CD14-positive monocyte (primary cell): ENCODE data around the gene TMEM40. TPM values are rescaled to one million over a fixed set of nuclear protein-coding genes. Genes with fewer than 3 reads are reported as not detected.

Experiments used
- DNase-seq, 3 donors: peaks; one replicate each; pipeline ENCODE4 v3.0.0-alpha.2; 2011 to 2022
- H2AFZ ChIP-seq: 2 replicates; pipeline ENCODE4 v1.6.0; 2012; ENCODE audit warnings: mild to moderate bottlenecking, low read depth, low read length, inconsistent platforms; ENCODE audit not compliant: insufficient read depth, poor library complexity, severe bottlenecking
- H3K27ac ChIP-seq, 2 donors: 1 replicate in 1 of 2; 2 replicates in 1 of 2; pipeline ENCODE4 v1.5.1; 2012 to 2013; ENCODE audit warnings: low read length in 2 of 2, control low read depth in 1 of 2, inconsistent platforms in 1 of 2, low read depth in 1 of 2, mild to moderate bottlenecking in 1 of 2
- H3K27me3 ChIP-seq, 2 donors: one replicate each; pipeline versions ENCODE4 v1.6.0 to v1.6.1; 2011 to 2013; ENCODE audit warnings: low read length in 2 of 2; ENCODE audit not compliant: control insufficient read depth in 2 of 2, insufficient read depth in 2 of 2
- H3K36me3 ChIP-seq, 2 donors: replicated peaks in 1 of 2; 1 replicate in 1 of 2; 2 replicates in 1 of 2; pipeline versions ENCODE4 v1.5.1 to v1.6.1; 2012 to 2013; ENCODE audit warnings: low read length in 2 of 2, control low read depth in 1 of 2, inconsistent platforms in 1 of 2, mild to moderate bottlenecking in 1 of 2; ENCODE audit not compliant: insufficient read depth in 2 of 2, control insufficient read depth in 1 of 2
- H3K4me1 ChIP-seq, 2 donors: 1 replicate in 1 of 2; 2 replicates in 1 of 2; pipeline versions ENCODE4 v1.5.1 to v1.6.1; 2012 to 2013; ENCODE audit warnings: low read length in 2 of 2, control low read depth in 1 of 2, inconsistent platforms in 1 of 2, mild to moderate bottlenecking in 1 of 2, moderate library complexity in 1 of 2; ENCODE audit not compliant: insufficient read depth in 2 of 2, control insufficient read depth in 1 of 2
- H3K4me2 ChIP-seq: replicated peaks from 2 replicates; pipeline ENCODE3; 2012; ENCODE audit warnings: low read length, moderate library complexity, mild to moderate bottlenecking; ENCODE audit not compliant: poor library complexity, severe bottlenecking; ENCODE audit errors: extremely low read depth
- H3K4me3 ChIP-seq, 3 experiments: fragments of 200-600 bp in 1 of 3; sonication (generic) in 1 of 3; replicated peaks in 1 of 3; 1 replicate in 2 of 3; 2 replicates in 1 of 3; pipeline ENCODE4 v1.5.1; 2011 to 2013; ENCODE audit warnings: low read length in 3 of 3, mild to moderate bottlenecking in 3 of 3, control low read depth in 2 of 3, low read depth in 2 of 3, inconsistent platforms in 1 of 3, moderate library complexity in 1 of 3
- H3K79me2 ChIP-seq: 2 replicates; pipeline ENCODE4 v1.6.0; 2012; ENCODE audit warnings: mild to moderate bottlenecking, control low read depth, inconsistent platforms, low read length, moderate library complexity; ENCODE audit not compliant: insufficient read depth
- H3K9ac ChIP-seq: 2 replicates; pipeline ENCODE4 v1.6.0; 2017; ENCODE audit warnings: low read length, mild to moderate bottlenecking; ENCODE audit not compliant: insufficient read depth, poor library complexity, severe bottlenecking
- H3K9me3 ChIP-seq, 2 donors: replicated peaks in 1 of 2; 1 replicate in 1 of 2; 2 replicates in 1 of 2; pipeline versions ENCODE4 v1.5.1 to v1.6.1; 2012 to 2013; ENCODE audit warnings: low read length in 2 of 2, control low read depth in 1 of 2; ENCODE audit not compliant: control insufficient read depth in 1 of 2, insufficient read depth in 1 of 2
- H4K20me1 ChIP-seq: 2 replicates; pipeline ENCODE4 v1.6.0; 2012; ENCODE audit warnings: mild to moderate bottlenecking, low read length, control low read depth, moderate library complexity; ENCODE audit not compliant: insufficient read depth
- H3K27ac Mint-ChIP-seq, 7 donors: one replicate each; pipeline ENCODE4 v1.8.0; 2020; ENCODE audit warnings: mild to moderate bottlenecking in 7 of 7, mixed read lengths in 7 of 7, moderate library complexity in 6 of 7, inconsistent platforms in 2 of 7
- H3K27me3 Mint-ChIP-seq, 3 donors: one replicate each; pipeline ENCODE4 v1.8.0; 2021 to 2022; ENCODE audit warnings: low read depth in 3 of 3, mild to moderate bottlenecking in 3 of 3, mixed read lengths in 3 of 3, moderate library complexity in 3 of 3, inconsistent platforms in 1 of 3
- H3K36me3 Mint-ChIP-seq, 2 donors: one replicate each; pipeline ENCODE4 v1.8.0; 2020; ENCODE audit warnings: mixed read lengths in 2 of 2, inconsistent platforms in 1 of 2, mild to moderate bottlenecking in 1 of 2
- H3K4me1 Mint-ChIP-seq: one replicate; pipeline ENCODE4 v1.8.0; 2020; ENCODE audit warnings: mild to moderate bottlenecking, mixed read lengths
- H3K4me3 Mint-ChIP-seq, 2 donors: one replicate each; pipeline ENCODE4 v1.8.0; 2020; ENCODE audit warnings: mild to moderate bottlenecking in 2 of 2, mixed read lengths in 2 of 2, moderate library complexity in 1 of 2
- H3K9me3 Mint-ChIP-seq, 7 donors: one replicate each; pipeline ENCODE4 v1.8.0; 2020 to 2022; ENCODE audit warnings: mixed read lengths in 7 of 7, mild to moderate bottlenecking in 6 of 7, moderate library complexity in 6 of 7, inconsistent platforms in 2 of 7
- CTCF ChIP-seq: fragments of 200-600 bp; IDR thresholded peaks from one replicate; pipeline ENCODE4 v1.8.0; 2022; ENCODE audit warnings: antibody characterized with exemption, mild to moderate bottlenecking
- WGBS: methylation state at CpG from one replicate; pipeline ENCODE4 v1.1.5; 2013; ENCODE audit warnings: missing lambda C conversion rate; ENCODE audit not compliant: insufficient coverage; 5-methylcytosine and 5-hydroxymethylcytosine counted together
- intact Hi-C, 2 donors: fragments of 100-400 bp; cut with micrococcal nuclease; formaldehyde crosslinking; loops; one replicate each; pipeline versions ENCODE4 v1.15.0 to v1.15.1; 2023
- polyA plus RNA-seq, 3 donors: library from polyadenylated mRNA; depleted of rRNA in 1 of 3; unstranded in 2 of 3; stranded (reverse) in 1 of 3; fragments of 300-500 nt in 2 of 3; fragments of >200 nt in 1 of 3; fragmentation: Illumina TruSeq in 2 of 3; gene quantifications; 1 replicate in 2 of 3; 2 replicates in 1 of 3; pipeline ENCODE4 v1.2.3, GENCODE V29; 2012 to 2021

Gene TMEM40
- polyA plus RNA-seq, 3 donors = 0.92 TPM; not detected in 2

DNA sequence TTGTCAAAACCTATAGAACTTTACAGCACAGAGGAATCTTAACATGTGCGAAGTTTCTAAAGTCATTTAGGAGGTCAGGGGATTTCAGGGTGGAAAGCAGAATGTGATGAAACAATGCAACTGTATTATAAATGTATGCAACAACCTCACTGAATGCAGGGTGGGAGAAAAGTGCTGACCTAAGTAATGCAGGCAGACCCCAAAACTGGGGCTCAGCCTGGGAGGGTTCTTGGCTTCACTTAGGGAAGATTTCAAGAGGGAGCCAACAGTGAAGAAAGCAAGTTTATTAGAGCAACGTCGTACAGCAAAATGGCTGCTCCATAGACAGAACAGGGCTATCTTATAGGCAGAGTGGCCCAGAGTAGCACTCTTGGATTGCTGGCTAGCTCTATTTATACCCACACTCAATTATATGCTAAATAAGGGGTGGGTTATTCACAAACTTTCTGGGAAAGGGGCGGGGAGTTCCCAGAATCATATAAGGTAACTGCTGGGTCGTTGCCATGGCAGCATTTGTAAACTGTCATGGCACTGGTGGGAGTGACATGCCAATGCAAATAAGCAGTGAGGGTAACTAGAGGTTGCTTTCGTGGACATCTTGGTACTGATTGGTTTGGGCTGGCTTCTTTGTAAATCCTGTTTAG lies 23.2 kb upstream of the TMEM40 start:
- Histone ChIP-seq H3K79me2 (no peaks in the 10 kb centered on the region), H3K27me3 (no peaks in the 10 kb centered on the region), H3K9ac (no peak overlapping the region), H2AFZ (no peak overlapping the region), H3K4me3 (no peak overlapping the region), H3K36me3 (no peaks in the 10 kb centered on the region), H4K20me1 (no peaks in the 10 kb centered on the region), H3K4me2 (no peak overlapping the region), H3K27ac (no peak overlapping the region), H3K9me3 (no peaks in the 10 kb centered on the region), H3K4me1 (no peaks in the 10 kb centered on the region)
- H3K27me3 Mint-ChIP-seq = peaks cover 0 to 22% (median 5%) of the 10 kb centered on the region in 3 donors
- H3K36me3 Mint-ChIP-seq = no peaks in the 10 kb centered on the region
- H3K9me3 Mint-ChIP-seq = no peaks in the 10 kb centered on the region
- no peaks in the 10 kb centered on the region for H3K4me1 Mint-ChIP-seq
- DNase-seq = no peak
- intact Hi-C loops = no loop called here
- H3K4me3 Mint-ChIP-seq = no peak overlapping the region
- TF ChIP-seq CTCF = no peak
- no peak overlapping the region for H3K27ac Mint-ChIP-seq
- WGBS = 100% methylated on average over 2 of the region's 6 CpGs

- Histone ChIP-seq H3K36me3 (no peaks in the 10 kb centered on the region), H3K27ac (no peak overlapping the region), H3K9me3 (no peaks in the 10 kb centered on the region), H3K79me2 (no peaks in the 10 kb centered on the region), H3K4me2 (no peak overlapping the region), H3K4me3 (no peak overlapping the region), H3K9ac (no peak overlapping the region), H2AFZ (no peak overlapping the region), H3K4me1 (no peaks in the 10 kb centered on the region), H4K20me1 (no peaks in the 10 kb centered on the region), H3K27me3 (no peaks in the 10 kb centered on the region)
- 95% methylated on average over 4 of the region's 4 CpGs for WGBS
- intact Hi-C loops = no loop called here
- H3K36me3 Mint-ChIP-seq = no peaks in the 10 kb centered on the region
- DNase-seq = no peak
- H3K27me3 Mint-ChIP-seq = peaks cover 0 to 10% (median 1%) of the 10 kb centered on the region in 3 donors
- H3K4me1 Mint-ChIP-seq = no peaks in the 10 kb centered on the region
- no peaks in the 10 kb centered on the region for H3K9me3 Mint-ChIP-seq
- no peak overlapping the region for H3K27ac Mint-ChIP-seq
- TF ChIP-seq CTCF = no peak
- H3K4me3 Mint-ChIP-seq = no peak overlapping the region
These were observed 21.7 kb upstream of the TMEM40 start for GRCh38 chr3:12780751-12781150.
